Hematopoietic multipotent progenitor cell treated with erythropoietin and hydrocortisone succinate and interleukin-3 and kit ligand, for 4 days (in vitro differentiated cells): ENCODE data around the gene PEA15.

Experiments
- DNase-seq: peaks from one replicate; pipeline ENCODE4 v3.0.0-alpha.2; 2015

The PEA15 gene

GRCh38 chr1:160209321-160210046 is 4.3 kb downstream of the PEA15 start:
- no peak for DNase-seq

GRCh38 chr1:160210561-160210960 is 5.4 kb downstream of the PEA15 start:
- DNase-seq, result no peak

- no peak for DNase-seq
Observed at GRCh38 chr1:160211046-160211790, 6.0 kb downstream of the PEA15 start.

GRCh38 chr1:160214481-160215140 is 9.4 kb downstream of the PEA15 start:
- DNase-seq, result no peak

- DNase-seq, result no peak
Observed at GRCh38 chr1:160216301-160216700, 11.1 kb downstream of the PEA15 start.

GRCh38 chr1:160217481-160218051 is 12.4 kb downstream of the PEA15 start:
- DNase-seq, result no peak

GRCh38 chr1:160219062-160219929 is 14.1 kb downstream of the PEA15 start:
- DNase-seq, result peak; percentile 31

- DNase-seq, result no peak
Observed at GRCh38 chr1:160220301-160220700, 15.1 kb downstream of the PEA15 start.

GRCh38 chr1:160221089-160221488 is 15.9 kb downstream of the PEA15 start:
- DNase-seq, result no peak

- no peak for DNase-seq
Observed at GRCh38 chr1:160222546-160222945, 17.4 kb downstream of the PEA15 start.

GRCh38 chr1:160224606-160225005 is 19.4 kb downstream of the PEA15 start:
- DNase-seq, result no peak

GRCh38 chr1:160225345-160225744 is 20.2 kb downstream of the PEA15 start:
- no peak for DNase-seq

GRCh38 chr1:160226623-160227022 is 21.4 kb downstream of the PEA15 start:
- no peak for DNase-seq

GRCh38 chr1:160227034-160227433 is 21.9 kb downstream of the PEA15 start:
- DNase-seq, result no peak

- no peak for DNase-seq
Observed at GRCh38 chr1:160227561-160227960, 22.4 kb downstream of the PEA15 start.

GRCh38 chr1:160228431-160228830 is 23.2 kb downstream of the PEA15 start:
- no peak for DNase-seq

- DNase-seq, result no peak
Observed at GRCh38 chr1:160232911-160233310, 27.7 kb downstream of the PEA15 start.

- no peak for DNase-seq
Observed at GRCh38 chr1:160236806-160237205, 31.6 kb downstream of the PEA15 start.

- no peak for DNase-seq
Observed at GRCh38 chr1:160237558-160237957, 32.4 kb downstream of the PEA15 start.

- DNase-seq, result peak; percentile 42
Observed at GRCh38 chr1:160238408-160238807, 33.2 kb downstream of the PEA15 start.

- no peak for DNase-seq
Observed at GRCh38 chr1:160239582-160240299, 34.6 kb downstream of the PEA15 start.

- no peak for DNase-seq
Observed at GRCh38 chr1:160243767-160244166, 38.6 kb downstream of the PEA15 start.
